Endometrial microvascular endothelial cells (primary cell): ENCODE data around the gene FPR1. TPM values are rescaled to one million over a fixed set of nuclear protein-coding genes. Genes with fewer than 3 reads are reported as not detected.

Experiments used
- in situ Hi-C: cut with HindIII; loops from 2 replicates; pipeline ENCODE4 v1.10.0; 2017; ENCODE audit warnings: low sequenced_read_pairs, low pct_unique_long_range_greater_than_20kb; ENCODE audit errors: inconsistent ontology term
- total RNA-seq: library from RNA; depleted of rRNA; stranded (reverse); fragments of >200 nt; gene quantifications from one replicate; pipeline ENCODE4 v1.2.3, GENCODE V29; 2015; ENCODE audit errors: inconsistent ontology term

FPR1 gene, protein sequence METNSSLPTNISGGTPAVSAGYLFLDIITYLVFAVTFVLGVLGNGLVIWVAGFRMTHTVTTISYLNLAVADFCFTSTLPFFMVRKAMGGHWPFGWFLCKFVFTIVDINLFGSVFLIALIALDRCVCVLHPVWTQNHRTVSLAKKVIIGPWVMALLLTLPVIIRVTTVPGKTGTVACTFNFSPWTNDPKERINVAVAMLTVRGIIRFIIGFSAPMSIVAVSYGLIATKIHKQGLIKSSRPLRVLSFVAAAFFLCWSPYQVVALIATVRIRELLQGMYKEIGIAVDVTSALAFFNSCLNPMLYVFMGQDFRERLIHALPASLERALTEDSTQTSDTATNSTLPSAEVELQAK
- total RNA-seq = not detected

DNA sequence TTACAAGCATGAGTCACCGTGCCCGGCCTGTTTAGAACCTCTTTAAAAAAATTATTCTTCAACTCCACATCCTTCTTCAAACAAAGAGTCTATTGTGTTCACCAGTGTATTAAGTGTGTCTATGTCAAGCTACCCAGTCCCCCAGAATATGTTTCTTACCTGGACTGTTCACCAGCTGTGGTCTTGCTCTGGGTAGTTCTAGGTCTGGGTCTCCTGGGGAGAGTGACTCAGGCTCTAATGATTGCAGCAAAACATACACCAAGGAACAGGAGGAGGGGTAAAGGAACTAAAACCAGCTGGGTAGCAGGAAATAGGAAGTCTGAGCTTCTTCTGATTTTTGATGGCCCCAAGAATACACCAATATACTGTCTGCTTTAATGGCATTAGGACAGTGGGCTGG, at the start of gene FPR1:
Gene FPR1, minus strand, starts transcription at position 224 of the 400 bp plus-strand sequence. CDS start 4,884 bp downstream, outside the sequence.
- in situ Hi-C loops = no loop called here

DNA sequence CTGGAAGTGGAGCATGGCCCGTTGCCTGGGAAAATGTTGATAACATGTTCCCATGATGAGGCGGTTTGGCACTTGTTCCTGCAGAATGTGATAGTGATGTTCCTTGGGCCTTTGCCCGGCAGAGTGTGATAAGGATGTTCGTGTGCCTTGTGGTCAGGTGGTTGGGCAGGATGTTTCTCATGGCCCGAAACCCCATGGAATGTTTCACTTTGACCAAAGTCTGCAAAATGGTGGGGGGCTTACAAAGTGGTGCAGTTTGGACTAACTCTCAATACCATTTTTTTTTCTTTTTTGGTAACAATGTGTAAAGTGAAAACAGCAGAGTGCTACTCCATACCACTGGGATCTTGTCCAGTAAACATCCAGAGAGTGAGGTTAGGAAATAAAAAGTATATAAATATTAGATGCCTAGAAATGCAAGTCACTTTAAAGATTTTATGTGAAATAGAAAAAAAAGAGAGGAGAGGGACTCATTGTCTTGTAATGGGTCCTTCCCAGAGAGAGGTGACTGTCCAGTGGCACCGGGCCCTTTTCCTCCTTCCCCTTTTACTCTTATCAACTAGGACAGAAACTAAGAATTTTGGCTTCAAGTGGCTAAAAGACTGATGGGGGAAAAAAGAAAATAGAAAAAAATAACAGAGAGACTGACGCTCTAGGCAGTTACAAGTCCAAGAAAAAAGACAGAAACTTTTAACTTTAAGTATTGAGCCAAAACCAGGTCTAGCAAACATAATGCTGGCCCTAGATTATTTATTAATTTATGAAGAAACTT, 49.0 kb upstream of the FPR1 start:
- in situ Hi-C loops = no loop called here

DNA sequence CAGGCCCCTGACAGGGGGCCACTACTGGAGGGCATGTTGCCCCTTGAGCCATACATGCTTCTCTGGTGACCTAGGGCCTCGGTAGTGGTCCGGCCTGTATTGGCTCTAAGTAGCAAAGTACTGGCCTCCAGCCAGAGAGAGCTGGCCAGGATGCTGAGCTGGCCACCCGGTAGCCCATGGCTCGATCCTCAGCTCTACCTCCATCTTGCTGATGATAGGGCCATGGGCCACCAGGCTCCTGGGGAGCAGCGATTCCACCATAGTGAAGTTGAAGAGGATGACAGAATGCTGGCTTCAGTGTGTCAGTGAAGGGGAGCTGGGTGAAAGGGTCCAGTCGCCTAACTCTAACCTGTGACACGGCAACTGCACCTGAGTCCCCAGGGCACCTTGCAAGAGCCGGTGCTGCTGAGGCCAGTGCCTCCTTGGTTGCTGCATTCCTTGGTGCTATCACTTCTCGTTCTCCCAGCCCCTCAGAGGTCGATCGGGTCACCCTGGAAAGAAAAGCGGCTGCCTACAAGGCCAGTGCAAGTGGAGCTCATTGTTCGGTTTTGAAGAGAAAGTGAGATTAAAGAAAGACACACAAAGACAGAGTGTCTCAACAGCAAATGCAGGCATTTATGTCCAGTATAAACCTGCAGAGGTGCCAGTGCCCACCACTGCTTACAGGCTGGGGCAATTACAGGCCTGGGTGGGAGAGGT, 48.2 kb upstream of the FPR1 start:
- in situ Hi-C loops = no loop called here

DNA sequence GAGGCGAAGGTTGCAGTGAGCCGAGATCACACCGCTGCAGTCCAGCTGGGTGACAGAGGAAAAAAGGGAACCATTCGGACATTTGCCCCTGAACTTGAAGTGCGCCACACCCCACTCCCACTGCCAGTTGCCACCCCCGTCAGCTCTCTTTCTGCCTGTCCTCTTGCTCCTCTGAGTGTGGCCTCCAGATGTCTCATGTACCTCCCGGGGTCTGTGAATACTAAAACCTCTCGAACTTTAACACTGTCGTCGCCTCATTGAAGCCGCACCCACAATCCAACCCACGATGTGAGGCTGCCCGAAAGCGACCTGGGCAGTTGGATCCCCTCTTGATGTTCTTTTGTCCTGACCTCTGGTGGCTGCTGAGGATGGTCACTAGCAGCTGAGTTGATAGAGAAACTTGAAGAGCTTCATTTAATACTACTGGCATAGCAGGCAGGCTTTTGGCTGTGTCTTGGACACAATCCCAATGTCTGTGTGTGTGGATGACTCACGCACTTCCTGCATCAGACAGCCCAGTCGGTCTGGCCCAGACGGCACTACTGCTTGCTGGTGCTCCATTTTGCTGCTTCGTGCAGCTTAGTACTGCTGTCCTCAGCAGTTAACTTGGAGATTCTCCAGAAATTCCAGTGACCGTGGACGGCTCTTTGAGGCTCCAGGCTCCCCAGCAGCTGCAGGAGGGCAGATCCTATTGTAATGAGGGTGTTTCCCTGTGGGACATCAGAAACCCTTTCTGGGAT, 47.5 kb upstream of the FPR1 start:
- in situ Hi-C loops = no loop called here

DNA sequence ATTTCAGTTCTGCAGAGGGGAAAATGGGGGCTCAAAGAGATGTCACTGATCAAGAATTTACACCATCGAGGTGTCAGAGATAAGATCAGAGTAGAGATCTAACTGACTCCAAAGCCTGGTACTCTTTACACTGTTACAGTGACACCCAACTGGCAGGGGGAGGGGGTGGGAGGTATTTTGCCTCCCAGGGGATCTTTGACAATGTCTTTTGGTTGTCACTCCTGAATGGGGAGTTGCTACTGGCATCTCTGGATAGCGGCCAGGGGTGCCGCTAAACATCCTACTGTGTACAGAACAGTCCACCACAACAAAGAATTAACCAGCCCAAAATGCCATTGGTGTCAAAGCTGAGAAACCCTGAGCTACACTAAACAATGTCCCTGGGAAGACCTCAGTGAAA, 46.4 kb upstream of the FPR1 start:
- in situ Hi-C loops = no loop called here

DNA sequence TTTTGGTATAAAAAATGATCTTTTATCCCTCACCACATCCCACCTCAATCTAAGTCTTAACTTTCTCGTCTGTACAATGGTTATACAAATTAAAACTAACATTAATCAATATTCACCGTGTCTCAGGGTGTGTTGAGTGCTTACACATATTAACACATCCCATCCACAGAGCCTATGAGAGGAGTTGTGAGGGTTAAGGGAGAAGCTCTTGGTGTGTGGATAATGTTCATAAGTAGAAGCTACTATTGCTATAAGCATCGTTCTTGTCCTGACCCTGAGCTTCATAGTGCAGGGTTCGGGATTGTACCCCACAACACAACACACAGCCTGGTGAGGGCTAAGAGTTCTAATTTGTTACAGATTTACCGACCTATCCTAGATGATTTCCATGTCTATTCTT, 45.8 kb upstream of the FPR1 start:
- in situ Hi-C loops = no loop called here

DNA sequence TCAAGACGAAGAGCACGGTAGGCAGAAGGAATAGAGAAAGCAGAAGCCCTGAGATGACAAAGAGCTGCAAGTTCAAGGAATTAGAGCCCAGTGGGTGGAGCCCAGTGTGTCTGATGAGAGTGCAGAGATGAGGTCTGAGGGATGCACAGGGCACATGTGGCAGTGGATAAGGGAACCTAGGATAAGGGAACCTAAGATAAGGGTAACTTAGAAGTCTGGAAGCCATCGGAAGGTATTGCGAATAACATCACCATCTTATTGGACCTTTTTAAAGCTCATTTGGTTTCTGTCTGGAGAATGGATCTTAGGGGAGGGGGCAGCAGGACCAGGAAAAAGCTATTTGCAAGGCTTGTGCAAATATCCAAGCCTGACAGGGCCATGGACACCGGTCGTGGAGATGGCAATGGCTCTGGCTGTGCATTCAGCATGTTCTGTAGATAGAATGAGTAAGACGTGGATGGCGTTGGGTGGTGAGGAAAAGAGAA, 44.6 kb upstream of the FPR1 start:
- in situ Hi-C loops = no loop called here

DNA sequence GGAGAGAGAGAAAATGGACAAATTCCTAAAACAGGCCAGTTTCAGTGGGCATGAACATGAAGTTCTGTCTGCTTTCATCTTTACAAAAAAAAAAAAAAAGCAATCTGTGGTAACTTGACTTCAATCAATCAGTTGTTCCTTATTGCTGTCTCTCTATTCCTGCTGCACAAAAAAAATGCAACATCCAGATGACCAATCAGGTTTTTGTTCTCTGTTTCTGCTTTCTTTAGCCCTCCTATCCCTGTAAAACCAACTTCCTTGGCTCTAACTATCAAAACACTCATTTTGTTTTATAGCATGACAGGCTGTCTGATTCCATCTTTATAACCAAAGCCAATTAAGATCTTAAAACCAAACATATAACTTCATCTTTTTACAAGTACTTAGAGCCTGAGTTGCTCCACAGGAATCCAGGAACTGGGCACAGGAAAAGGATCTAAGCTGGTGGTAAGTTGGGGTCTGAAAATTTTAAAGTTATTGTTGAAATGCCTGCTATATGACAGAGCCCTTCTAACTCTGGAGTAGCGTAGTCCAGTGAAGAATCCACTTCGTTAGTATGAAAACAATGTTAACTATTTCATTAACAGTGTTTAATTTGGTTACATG, 43.3 kb upstream of the FPR1 start, which contains the start of gene FPR3:
Gene FPR3, plus strand, starts transcription at position 273 of the 606 bp plus-strand sequence. CDS start 28,592 bp downstream, outside the sequence.
- in situ Hi-C loops = no loop called here

DNA sequence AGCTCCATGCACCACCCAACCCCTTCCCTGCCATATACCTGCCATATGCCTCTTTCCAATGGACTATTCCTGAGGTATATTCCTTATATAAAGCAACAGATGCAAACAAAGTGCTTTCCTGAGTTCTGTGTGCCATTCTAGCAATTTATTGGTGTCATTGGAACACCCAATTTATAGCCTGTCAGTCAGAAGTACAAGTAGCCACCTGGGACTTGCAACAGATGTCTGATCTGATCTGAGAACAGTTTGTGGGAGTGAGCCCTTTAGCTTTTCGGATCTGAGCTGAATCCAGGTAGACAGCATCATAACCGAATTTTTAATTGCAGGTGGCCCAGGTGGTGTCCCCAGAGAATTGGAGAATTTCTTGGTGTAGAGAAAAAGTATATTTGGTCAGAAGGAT, 42.3 kb upstream of the FPR1 start:
- in situ Hi-C loops = no loop called here

DNA sequence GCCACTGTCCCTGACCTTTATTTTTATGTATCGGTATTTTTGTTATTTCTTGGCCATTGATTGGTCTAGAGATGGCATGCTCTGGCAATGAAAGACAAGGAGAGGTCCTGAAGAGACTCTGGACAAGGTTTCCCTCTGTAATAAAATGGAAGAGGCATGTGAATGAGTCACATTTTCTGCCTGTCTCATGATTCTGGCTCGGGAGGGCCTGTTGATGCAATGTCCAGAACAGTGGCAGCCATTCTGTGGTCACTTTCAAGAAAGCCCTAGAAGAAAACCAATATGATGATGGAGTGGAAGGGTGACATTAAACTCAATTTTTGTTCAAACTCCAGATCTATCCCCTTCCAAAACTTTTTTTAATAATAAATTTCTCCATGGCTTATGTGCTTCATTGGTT, 41.3 kb upstream of the FPR1 start:
- in situ Hi-C loops = no loop called here

DNA sequence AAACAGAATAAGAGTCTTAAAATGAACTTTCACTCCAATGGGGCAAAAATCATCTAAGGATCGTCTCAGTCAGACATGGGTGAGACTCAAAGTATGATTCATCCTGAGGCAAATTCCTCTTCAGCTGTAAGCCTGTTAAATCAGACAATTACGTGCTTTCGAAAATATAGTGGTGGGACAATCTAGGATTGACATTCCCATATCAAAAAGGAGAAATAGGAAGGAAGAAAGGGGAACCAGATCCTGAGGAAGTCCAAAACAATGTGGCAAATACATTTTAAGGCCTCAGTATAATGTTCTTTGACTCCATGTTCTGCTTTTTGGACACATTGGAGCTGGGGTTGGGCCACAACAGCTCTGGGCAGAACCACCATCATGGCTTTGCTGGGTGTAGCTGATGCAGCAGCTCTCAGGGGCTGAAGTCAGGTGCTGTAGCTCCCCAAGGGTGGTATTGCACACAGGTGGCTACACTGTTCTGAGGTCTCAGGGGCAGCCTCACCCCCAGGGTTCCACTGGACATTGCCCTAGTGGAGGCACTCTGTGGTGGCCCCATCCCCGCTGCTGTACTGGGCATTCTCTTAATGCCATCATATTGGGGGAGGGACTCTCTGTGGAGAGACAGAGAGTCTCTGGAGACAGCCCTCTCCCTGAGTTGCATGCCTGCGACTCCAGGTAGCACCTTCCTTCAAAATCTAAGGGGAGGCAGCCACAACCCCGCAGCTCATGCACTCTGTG, 37.5 kb upstream of the FPR1 start:
- in situ Hi-C loops = no loop called here

DNA sequence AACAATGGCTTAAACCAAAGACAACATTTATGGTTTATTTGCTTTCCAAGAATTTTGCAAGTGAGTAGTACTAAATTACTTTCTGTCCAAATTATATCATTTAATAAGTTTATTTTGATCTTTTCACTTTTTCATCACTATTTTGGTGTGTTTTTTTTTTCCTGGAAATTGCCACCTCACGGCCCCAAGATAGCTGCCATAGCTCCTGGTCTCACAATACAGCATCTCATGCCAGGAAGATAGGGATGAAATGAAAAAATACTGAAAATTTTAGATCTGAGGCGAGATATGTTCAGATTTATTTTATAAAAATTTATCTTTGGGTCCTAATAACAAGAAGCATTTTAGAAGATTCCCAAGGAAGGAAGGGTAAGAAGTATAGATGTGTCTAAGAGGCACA, 36.4 kb upstream of the FPR1 start:
- in situ Hi-C loops = no loop called here

DNA sequence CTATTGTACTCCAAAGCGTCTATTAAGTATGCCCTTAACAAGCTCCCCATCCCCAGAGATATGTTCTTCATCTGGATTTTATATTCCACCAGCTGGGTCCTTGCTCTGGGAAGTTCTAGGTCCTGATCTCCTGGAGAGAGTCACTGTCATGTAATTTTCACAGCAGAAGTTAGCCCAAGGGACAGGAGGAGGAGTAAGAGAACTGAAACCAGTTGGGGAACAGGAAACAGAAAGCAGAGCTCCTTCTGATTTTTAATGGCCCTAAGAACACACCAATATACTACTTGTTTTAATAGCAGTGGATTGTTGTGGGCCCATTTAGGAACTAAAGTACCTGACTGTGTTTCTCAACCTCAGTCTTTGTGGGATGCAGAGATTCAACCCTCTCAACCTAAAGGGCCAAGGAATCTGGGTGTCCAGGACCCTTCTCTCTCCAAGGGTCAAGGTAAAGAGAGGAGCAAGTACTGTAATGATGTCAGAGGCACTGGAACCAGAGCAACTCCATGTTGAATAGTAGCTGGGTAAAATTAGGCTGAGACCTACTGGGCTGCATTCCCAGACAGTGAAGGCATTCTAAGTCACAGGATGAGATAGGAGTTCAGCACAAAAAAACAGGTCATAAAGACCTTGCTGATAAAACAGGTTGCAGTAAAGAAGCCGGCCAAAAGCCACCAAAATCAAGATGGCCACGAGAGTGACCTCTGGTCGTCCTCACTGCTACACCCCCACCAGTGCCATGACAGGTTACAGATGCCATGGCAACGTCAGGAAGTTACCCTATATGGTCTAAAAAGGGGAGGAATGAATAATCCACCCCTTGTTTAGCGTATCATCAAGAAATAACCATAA, 35.2 kb upstream of the FPR1 start:
- in situ Hi-C loops = no loop called here

DNA sequence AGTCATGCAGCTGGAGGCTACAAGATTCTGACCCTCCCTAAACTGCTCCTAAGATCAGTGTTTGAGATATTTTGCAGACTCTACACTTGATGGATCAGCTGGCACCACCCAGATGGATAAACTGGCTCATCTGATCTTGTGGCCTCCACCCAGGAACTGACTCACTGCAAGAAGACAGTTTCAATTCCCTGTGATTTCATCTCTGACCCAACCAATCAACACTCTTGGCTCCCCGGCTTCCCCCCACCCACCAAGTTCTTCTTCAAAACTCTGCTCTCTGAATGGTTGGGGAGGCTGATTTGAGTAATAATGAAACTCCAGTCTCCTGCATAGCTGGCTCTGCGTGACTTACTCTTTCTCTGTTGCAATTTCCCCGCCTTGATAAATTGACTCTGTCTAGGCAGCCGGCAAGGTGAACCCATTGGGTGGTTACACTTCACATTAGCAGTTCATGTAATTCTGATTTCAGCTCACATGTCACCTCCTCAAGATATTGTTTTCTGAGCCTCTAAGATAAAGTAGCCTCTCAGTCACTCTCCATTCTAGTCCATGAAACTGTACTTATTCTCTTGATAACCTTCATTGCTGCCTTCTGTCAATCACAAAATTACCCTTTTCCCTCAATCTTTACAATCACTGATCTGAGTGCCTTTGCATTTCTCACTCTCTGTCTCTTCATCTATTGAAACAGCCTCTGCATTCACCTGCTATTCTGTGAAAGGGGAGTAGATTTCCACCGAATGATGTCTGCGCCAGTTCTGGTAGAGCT, 33.4 kb upstream of the FPR1 start:
- in situ Hi-C loops = no loop called here

DNA sequence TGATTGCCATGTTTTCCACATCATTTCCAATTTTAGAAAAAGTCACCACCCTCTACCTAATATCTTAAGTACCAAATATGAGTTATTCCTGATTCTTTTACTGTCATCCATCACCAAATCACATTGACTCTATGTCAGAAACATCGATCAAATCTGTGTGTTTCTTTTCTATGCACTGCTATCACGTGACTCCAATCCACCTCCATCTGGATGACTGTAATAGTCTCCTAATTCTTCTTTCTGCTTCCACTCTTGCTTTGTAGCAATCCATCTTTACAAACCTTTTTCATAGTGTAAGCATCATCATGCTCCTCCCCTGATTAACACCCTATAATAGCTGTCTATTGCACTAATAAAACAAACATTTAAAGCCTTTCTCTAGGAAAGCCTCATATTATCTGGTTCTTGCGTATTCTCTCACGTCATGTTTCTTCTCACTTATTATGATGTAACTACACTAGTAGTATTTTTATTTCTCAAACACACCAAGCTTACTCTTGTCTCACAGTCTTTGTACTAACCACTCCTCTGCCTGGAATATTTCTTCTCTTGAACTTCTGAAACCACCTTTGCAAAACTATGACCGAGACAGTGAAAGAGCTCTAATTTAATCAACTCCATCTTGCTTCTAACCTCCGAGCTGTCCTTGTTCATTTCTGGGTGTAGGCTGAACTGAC, 32.6 kb upstream of the FPR1 start:
- in situ Hi-C loops = no loop called here

DNA sequence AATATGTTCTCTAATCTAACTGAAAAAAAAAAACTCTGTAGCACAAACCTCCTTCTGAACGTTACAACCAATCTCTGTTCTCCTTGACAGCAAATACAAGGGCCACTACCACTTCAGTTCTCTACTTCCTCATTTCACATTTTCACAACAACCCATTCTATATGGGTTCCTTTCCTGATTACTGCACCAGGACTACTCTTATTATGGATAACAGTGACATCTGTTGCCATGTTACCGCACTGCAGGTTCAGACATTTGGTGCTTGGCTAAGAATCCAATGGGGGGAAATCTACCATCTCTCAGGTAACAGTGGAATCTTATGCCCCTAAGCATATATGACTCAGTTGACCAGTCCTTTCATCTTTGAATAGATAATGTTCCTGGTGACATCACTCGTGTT, 31.7 kb upstream of the FPR1 start:
- in situ Hi-C loops = no loop called here
